Hepatocyte (in vitro differentiated cells): ENCODE measurements around the gene VAPA.

Experiments used
- EZH2 ChIP-seq: fragments of 200-600 bp; sonication (generic); IDR thresholded peaks from 2 replicates; pipeline ENCODE4 v1.6.1; 2016; ENCODE audit warnings: antibody characterized with exemption, mild to moderate bottlenecking, borderline replicate concordance
- TF ChIP-seq, protein P1 (sequence below): fragments of 200-600 bp; sonication (generic); IDR thresholded peaks from 2 replicates; pipeline ENCODE4 v1.5.1; 2016; ENCODE audit warnings: antibody characterized with exemption, mild to moderate bottlenecking; ENCODE audit not compliant: poor library complexity

DNA sequence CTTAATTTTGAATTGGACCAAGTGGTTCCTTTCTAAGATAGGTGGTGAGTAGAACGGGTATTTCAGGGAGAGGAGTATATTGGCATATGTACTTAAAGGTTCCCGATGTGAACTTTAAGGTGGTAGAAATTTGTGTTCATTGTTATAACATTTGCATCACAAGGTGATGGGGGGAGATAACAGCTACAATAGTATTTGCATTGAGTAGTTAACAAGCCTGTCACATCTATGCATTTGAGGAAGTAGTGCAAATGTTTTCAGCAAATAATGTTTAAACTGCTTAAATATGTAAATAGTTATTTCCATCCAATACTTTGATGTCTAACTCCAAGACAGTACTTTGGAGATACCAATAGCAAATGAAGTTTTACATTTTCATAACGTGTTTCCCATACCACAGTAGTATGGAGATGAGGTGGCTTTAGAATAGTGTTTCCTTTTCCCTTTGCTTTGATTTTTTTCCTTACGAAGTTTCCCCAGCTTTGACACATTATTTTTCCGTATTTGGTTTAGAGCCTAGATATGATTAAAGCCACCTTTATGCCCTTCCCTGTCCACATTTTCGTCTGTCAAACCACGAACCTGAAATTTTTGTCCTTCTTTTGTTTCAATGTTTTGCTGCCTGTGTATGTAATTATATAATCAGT is 46.6 kb downstream of the VAPA start:
- TF ChIP-seq, protein P1, sequence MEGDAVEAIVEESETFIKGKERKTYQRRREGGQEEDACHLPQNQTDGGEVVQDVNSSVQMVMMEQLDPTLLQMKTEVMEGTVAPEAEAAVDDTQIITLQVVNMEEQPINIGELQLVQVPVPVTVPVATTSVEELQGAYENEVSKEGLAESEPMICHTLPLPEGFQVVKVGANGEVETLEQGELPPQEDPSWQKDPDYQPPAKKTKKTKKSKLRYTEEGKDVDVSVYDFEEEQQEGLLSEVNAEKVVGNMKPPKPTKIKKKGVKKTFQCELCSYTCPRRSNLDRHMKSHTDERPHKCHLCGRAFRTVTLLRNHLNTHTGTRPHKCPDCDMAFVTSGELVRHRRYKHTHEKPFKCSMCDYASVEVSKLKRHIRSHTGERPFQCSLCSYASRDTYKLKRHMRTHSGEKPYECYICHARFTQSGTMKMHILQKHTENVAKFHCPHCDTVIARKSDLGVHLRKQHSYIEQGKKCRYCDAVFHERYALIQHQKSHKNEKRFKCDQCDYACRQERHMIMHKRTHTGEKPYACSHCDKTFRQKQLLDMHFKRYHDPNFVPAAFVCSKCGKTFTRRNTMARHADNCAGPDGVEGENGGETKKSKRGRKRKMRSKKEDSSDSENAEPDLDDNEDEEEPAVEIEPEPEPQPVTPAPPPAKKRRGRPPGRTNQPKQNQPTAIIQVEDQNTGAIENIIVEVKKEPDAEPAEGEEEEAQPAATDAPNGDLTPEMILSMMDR = no peak
- TF ChIP-seq EZH2 = no peak
